Cardiac fibroblast (primary cell): ENCODE measurements around the gene ZBTB7C.

Source experiments
- DNase-seq, 2 donors: peaks; one replicate each; pipeline versions ENCODE4 v3.0.0 to v3.0.0-alpha.2; 2010; ENCODE audit warnings: low read depth in 2 of 2
- H3K4me3 ChIP-seq, 2 donors: replicated peaks in 1 of 2; 1 replicate in 1 of 2; 2 replicates in 1 of 2; pipeline ENCODE4 v1.5.1; 2011; ENCODE audit warnings: low read depth in 2 of 2, low read length in 2 of 2, mild to moderate bottlenecking in 2 of 2, moderate library complexity in 1 of 2
- CTCF ChIP-seq: IDR thresholded peaks from one replicate; pipeline ENCODE4 v1.5.1; 2011; ENCODE audit warnings: low read depth, mild to moderate bottlenecking, low read length, inconsistent platforms

The ZBTB7C gene

GRCh38 chr18:48300463-48300961 lies 108.7 kb downstream of the ZBTB7C start:
- TF ChIP-seq CTCF, result no peak
- H3K4me3 ChIP-seq, result no peak overlapping the region
- no peak for DNase-seq

- no peak overlapping the region for H3K4me3 ChIP-seq
- TF ChIP-seq CTCF, result no peak
- DNase-seq, result no peak
Measured at GRCh38 chr18:48297139-48297538, 112.0 kb downstream of the ZBTB7C start.

- TF ChIP-seq CTCF, result no peak
- H3K4me3 ChIP-seq, result no peak overlapping the region
- no peak for DNase-seq
Measured at GRCh38 chr18:48296581-48296980, 112.6 kb downstream of the ZBTB7C start.

GRCh38 chr18:48295586-48296311 lies 113.4 kb downstream of the ZBTB7C start:
- peak; percentile 3 to 16 for DNase-seq
- no peak overlapping the region for H3K4me3 ChIP-seq
- peak; percentile 32 for TF ChIP-seq CTCF

- no peak for DNase-seq
- TF ChIP-seq CTCF, result no peak
- no peak overlapping the region for H3K4me3 ChIP-seq
Measured at GRCh38 chr18:48294899-48295585, 114.1 kb downstream of the ZBTB7C start.

GRCh38 chr18:48293954-48294898 lies 115.0 kb downstream of the ZBTB7C start:
- no peak for DNase-seq
- H3K4me3 ChIP-seq, result no peak overlapping the region
- TF ChIP-seq CTCF, result no peak
